Keratinocyte (primary cell): Measurements from ENCODE around the gene HINFP. TPM values are rescaled to one million over a fixed set of nuclear protein-coding genes. Genes with fewer than 3 reads are reported as not detected.

ENCODE experiments used
- DNase-seq: peaks from one replicate; pipeline ENCODE4 v3.0.0-alpha.2; 2011; ENCODE audit warnings: low read depth, missing footprints, low spot score
- FAIRE-seq: peaks from 2 replicates; lab custom pipeline; 2011; peaks lifted over from hg19 to GRCh38; lab: Jason Lieb, UNC
- H2AFZ ChIP-seq: 2 replicates; pipeline ENCODE4 v1.6.0; 2012; ENCODE audit warnings: low read length, control low read depth, inconsistent platforms; ENCODE audit not compliant: control insufficient read depth
- H3K27ac ChIP-seq: 2 replicates; pipeline ENCODE4 v1.5.1; 2011; ENCODE audit warnings: low read length; ENCODE audit not compliant: control insufficient read depth, insufficient read depth
- H3K27me3 ChIP-seq: 3 replicates; pipeline ENCODE4 v1.6.0; 2011; ENCODE audit warnings: low read length; ENCODE audit not compliant: control insufficient read depth, insufficient read depth; ENCODE audit errors: extremely low read depth
- H3K36me3 ChIP-seq, 2 experiments: 2 replicates in 1 of 2; 3 replicates in 1 of 2; pipeline ENCODE4 v1.5.1; 2011; ENCODE audit warnings: low read length in 2 of 2, mild to moderate bottlenecking in 1 of 2; ENCODE audit not compliant: control insufficient read depth in 2 of 2, insufficient read depth in 2 of 2; ENCODE audit errors: extremely low read depth in 1 of 2
- H3K4me1 ChIP-seq: 3 replicates; pipeline ENCODE4 v1.5.1; 2011; ENCODE audit warnings: low read length; ENCODE audit not compliant: control insufficient read depth, insufficient read depth; ENCODE audit errors: extremely low read depth
- H3K4me2 ChIP-seq: 3 replicates; pipeline ENCODE4 v1.6.0; 2011; ENCODE audit warnings: low read depth, low read length; ENCODE audit not compliant: control insufficient read depth, insufficient read depth; ENCODE audit errors: extremely low read depth
- H3K4me3 ChIP-seq, 3 experiments: fragments of 200-600 bp in 1 of 3; sonication (generic) in 1 of 3; 2 replicates in 2 of 3; 3 replicates in 1 of 3; pipeline ENCODE4 v1.5.1; 2011 to 2016; ENCODE audit warnings: low read length in 3 of 3, mild to moderate bottlenecking in 3 of 3, control low read depth in 2 of 3, inconsistent platforms in 1 of 3, low read depth in 1 of 3, mixed read lengths in 1 of 3, mixed run types in 1 of 3, moderate library complexity in 1 of 3; ENCODE audit not compliant: control insufficient read depth in 2 of 3, insufficient read depth in 2 of 3; ENCODE audit errors: extremely low read depth in 1 of 3
- H3K79me2 ChIP-seq: 2 replicates; pipeline ENCODE4 v1.6.0; 2012; ENCODE audit warnings: low read length; ENCODE audit not compliant: control insufficient read depth, insufficient read depth
- H3K9ac ChIP-seq: 3 replicates; pipeline ENCODE4 v1.6.0; 2011; ENCODE audit warnings: low read length; ENCODE audit not compliant: control insufficient read depth, insufficient read depth; ENCODE audit errors: extremely low read depth
- H3K9me1 ChIP-seq: 3 replicates; pipeline ENCODE4 v1.6.0; 2011; ENCODE audit warnings: low read length; ENCODE audit not compliant: control insufficient read depth, insufficient read depth; ENCODE audit errors: extremely low read depth
- H3K9me3 ChIP-seq: 2 replicates; pipeline ENCODE4 v1.5.1; 2012; ENCODE audit warnings: low read depth, low read length; ENCODE audit not compliant: control insufficient read depth
- H4K20me1 ChIP-seq: 3 replicates; pipeline ENCODE4 v1.6.0; 2011; ENCODE audit warnings: low read length; ENCODE audit not compliant: control insufficient read depth, insufficient read depth; ENCODE audit errors: extremely low read depth
- CTCF ChIP-seq, 3 experiments: IDR thresholded peaks in 1 of 3; conservative IDR thresholded peaks in 1 of 3; optimal IDR thresholded peaks in 1 of 3; 2 replicates in 2 of 3; 3 replicates in 1 of 3; pipeline versions ENCODE3 to v1.5.1; 2011; ENCODE audit warnings: low read length in 3 of 3, mild to moderate bottlenecking in 3 of 3, moderate library complexity in 2 of 3, control low read depth in 1 of 3, inconsistent platforms in 1 of 3; ENCODE audit not compliant: insufficient read depth in 2 of 3; ENCODE audit errors: extremely low read depth in 1 of 3
- EZH2 ChIP-seq: IDR thresholded peaks from one replicate; pipeline ENCODE4 v1.6.1; 2012; ENCODE audit warnings: inconsistent platforms, mild to moderate bottlenecking, low read length, moderate library complexity
- dilution Hi-C: fragments of 300-500 bp; cut with MboI; formaldehyde crosslinking; loops from one replicate; pipeline ENCODE4 v1.7.0; 2020; ENCODE audit warnings: low sequenced_read_pairs; ENCODE audit not compliant: extremely low pct_ligation_motif_present
- polyA plus RNA-seq, 5 experiments: library from polyadenylated mRNA; depleted of rRNA in 3 of 5; stranded (reverse) in 3 of 5; stranded (forward) in 1 of 5; unstranded in 1 of 5; fragments of >200 nt; gene quantifications; 1 replicate in 1 of 5; 2 replicates in 3 of 5; 3 replicates in 1 of 5; pipeline versions ENCODE4 v1.2.1 to v1.2.3, GENCODE V29; 2011 to 2012; ENCODE audit warnings: missing spikeins in 2 of 5, low read depth in 1 of 5, low replicate concordance in 1 of 5

HINFP gene
- polyA plus RNA-seq, 1 donor (not counting 4 experiments of a cell fraction or from before 2014, with no cell fraction given), result 15.6 TPM

GRCh38 chr11:119116235-119116594 lies 5.2 kb upstream of the HINFP start:
- Histone ChIP-seq H3K4me2 (no peak overlapping the region), H2AFZ (no peak overlapping the region), H3K9me1 (no peaks in the 10 kb centered on the region), H3K9me3 (no peaks in the 10 kb centered on the region), H3K27ac (no peak overlapping the region), H3K79me2 (no peaks in the 10 kb centered on the region), H4K20me1 (no peaks in the 10 kb centered on the region), H3K4me3 (no peak overlapping the region), H3K27me3 (no peaks in the 10 kb centered on the region), H3K36me3 (peaks cover 7 to 17% of the 10 kb centered on the region in 2 experiments), H3K9ac (no peak overlapping the region), H3K4me1 (peaks cover 12% of the 10 kb centered on the region)
- no peak for TF ChIP-seq CTCF (optimal IDR thresholded peaks at IDR 0.05 in 1 of 3, IDR thresholded peaks at IDR 0.05 in 1 of 3, conservative IDR thresholded peaks at IDR 0.05 in 1 of 3; ENCODE audit: extremely low read depth in 1 of 3, insufficient read depth in 2 of 3, low read length in 3 of 3)
- TF ChIP-seq EZH2, result no peak
- FAIRE-seq (no peak), DNase-seq (no peak)
- dilution Hi-C loops, result no loop called here

GRCh38 chr11:119116601-119117000 lies 4.8 kb upstream of the HINFP start:
- DNase-seq, result no peak
- H2AFZ ChIP-seq, result no peak overlapping the region
- H3K9me1 ChIP-seq, result no peaks in the 10 kb centered on the region
- no peaks in the 10 kb centered on the region for H4K20me1 ChIP-seq
- H3K9ac ChIP-seq, result no peak overlapping the region
- H3K4me3 ChIP-seq, result no peak overlapping the region
- no peak overlapping the region for H3K27ac ChIP-seq
- peaks cover 12% of the 10 kb centered on the region for H3K4me1 ChIP-seq
- dilution Hi-C loops, result no loop called here
- no peaks in the 10 kb centered on the region for H3K9me3 ChIP-seq
- H3K36me3 ChIP-seq, result peaks cover 7 to 13% of the 10 kb centered on the region in 2 experiments
- no peak overlapping the region for H3K4me2 ChIP-seq
- H3K27me3 ChIP-seq, result no peaks in the 10 kb centered on the region
- FAIRE-seq, result no peak
- TF ChIP-seq EZH2 (no peak), CTCF (optimal IDR thresholded peaks at IDR 0.05 in 1 of 3, IDR thresholded peaks at IDR 0.05 in 1 of 3, conservative IDR thresholded peaks at IDR 0.05 in 1 of 3; ENCODE audit: extremely low read depth in 1 of 3, insufficient read depth in 2 of 3, low read length in 3 of 3) (no peak)
- peaks cover 2% of the 10 kb centered on the region for H3K79me2 ChIP-seq
